ENCODE measurements around the gene ZBTB34.

ZBTB34 gene

DNA sequence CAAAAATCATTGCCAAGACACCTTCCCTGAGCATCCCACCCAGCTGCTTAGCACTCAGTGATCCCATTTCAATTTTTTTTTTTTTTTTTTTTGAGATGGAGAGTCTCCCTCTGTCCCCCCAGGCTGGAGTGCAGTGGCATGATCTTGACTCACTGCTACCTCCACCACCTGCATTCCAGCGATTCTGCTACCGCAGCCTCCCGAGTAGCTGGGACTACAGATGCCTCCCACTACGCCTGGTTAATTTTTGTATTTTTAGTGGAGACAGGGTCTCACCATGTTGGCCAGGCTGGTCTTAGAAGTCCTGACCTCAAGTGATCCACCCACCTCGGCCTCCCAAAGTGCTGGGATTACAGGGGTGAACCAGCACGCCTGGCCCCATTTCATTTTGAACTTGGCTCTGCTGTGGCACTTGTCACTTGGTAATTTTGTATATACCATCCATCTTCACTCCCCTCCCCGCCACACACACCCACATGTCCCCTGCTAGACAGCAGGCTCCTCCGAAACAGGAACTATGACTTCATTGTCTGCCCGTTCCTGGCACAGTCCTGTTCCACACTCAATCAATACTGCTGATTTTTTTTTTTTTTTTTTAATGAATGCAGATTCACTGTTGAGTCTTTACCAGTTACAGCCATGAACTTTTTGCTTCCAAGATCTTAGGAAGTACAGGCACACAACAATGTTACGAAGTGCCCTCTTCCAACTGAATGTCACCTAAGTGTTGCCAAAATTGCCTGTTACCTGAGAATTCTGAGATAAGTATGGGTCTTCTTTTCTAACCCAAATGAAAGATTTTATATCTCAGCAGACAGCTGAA is 17.3 kb upstream of the ZBTB34 start:
- DNase-seq (ENCODE audit: low read depth) = no peak

DNA sequence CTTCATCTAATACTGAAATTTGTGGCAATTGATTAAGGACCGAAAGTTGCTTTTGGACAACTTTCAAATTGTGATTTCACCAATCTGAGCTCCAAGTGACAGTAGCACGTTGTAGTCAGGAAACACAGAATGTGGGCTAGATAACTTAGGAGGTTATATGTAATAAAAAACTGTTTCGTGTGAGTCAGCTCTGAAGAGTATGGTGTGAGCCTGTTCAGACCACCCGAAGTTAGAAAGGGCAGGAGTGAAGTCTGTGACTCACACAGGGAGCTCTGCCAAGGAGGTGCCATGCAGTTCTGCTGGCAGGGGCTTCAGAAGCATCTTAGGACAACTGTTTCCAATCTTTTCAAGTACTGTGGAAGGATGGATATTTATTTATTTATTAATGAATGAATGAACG is 16.4 kb upstream of the ZBTB34 start:
- peak; percentile 84 for DNase-seq (ENCODE audit: low read depth)

DNA sequence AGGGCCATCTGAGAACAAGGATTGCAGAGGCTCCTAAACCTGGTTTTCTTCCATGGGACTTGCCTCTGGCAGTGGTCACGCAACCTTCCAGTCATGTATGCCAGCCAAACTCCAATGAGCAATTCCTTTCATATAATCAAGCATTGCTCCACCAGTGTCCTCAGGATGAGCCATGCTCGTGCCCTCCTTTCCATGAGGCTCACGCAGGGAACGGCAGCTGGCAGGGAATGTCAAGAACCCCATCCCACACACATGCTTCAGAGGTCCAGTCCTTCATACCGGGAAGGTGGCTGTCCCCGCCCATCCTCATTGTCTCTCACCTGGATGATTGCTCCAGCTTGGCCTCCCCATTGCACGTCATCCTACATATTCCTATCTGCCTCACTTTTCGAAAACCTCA is 13.4 kb upstream of the ZBTB34 start:
- no peak for DNase-seq (ENCODE audit: low read depth)

DNA sequence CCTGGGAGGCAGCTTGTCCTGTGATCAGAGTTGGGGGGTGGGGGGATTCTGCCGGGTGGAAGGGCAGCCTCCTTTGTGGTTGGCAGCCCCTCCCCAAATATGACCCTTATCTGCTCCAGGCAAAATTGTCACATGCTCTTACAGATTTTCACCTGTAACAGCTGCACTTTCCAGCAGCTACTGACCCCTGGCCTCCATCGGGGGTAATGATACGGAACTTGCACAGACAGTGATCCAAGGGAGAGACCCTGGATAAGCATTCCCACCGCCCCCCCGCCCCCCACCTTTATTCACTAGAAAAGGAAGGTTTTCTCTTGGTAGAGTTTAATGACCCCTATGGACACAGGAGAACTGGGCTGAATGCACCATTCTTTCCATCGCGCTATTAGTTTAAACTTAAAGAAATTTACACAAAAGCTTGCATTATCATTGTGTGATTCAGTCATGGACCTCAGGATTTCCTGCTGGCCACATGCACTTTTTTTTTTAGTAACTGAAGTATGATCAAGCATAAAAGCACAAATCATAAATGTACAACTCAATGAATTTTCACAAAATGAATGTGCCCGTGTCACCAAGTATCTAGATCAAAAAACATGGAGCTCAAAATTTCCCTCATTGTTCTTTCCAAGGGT is 10.7 kb upstream of the ZBTB34 start:
- DNase-seq (ENCODE audit: low read depth) = no peak

DNA sequence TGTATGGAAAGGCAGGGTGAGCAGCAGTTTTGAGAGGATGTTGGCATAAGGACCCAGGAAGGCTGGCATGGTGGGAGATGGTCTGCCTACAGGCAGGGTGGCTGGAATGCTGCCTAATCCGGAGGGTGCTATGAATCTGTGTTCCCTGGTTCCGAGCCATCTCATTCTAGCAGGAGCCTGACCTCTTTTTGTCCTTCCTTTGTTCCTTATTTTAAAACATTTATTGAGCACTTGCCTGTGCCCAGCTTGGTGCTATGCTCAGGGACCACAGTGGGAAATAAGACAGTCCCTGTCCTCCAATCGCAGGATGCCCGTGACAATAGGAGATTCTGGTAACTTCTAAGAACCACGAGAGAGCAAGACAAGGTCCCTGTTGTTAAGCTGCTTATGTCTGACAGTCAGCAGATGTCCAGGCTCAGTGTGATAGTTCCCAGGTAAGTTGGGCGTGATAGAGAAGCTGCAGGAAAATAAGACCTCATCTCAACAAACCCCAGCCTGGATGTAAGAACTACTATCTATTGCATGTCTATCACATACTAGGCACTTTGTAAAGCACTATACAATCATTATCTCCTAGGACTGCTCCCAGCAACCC is 9.1 kb upstream of the ZBTB34 start:
- DNase-seq (ENCODE audit: low read depth) = no peak

DNA sequence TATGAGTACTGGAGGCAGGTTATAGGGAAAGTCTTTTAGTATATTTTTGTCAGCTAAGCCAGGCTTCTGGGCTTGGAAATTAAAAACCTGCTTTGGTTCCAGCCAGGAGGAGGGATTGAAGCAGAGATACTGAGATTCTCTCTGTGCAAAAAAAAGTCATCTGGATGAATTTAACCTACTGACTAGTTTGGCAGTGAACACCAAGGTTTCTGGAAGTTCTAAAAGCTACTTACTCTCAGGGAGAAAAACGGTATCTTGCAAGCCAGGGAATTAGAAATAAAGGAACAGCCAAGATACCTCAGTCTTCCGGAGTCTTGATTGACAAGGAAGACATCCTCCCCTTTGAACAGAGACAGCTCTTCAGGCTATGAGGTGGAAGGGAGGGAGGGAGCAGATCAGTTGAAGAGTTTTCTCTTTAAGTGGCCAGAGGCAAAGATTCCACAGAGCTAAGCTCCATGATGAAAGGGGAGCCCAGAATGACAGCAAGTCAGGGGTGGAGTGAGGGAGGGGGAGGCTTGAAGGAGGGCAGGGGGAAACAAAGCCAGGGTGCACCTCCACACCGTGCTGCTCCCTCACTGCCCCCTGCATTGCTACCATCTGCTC is 8.3 kb upstream of the ZBTB34 start:
- DNase-seq (ENCODE audit: low read depth) = no peak

DNA sequence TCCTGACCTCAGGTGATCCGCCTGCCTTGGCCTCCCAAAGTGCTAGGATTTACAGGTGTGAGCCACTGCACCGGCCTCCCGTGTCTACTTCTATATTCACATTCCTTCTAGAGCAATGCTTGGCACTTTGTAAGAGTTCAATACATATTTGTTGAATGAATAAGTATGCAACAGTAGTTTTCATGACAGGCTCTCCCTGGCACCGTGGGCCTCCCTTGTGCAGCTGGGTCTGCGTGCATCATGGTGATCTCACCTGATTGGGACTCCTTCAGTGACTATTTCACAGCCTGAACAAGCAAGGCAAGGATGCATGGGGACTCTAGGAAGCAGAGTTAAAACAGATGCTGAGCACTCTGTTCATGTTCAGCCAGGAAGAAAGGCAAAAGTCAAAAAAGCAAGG is 6.8 kb upstream of the ZBTB34 start:
- DNase-seq (ENCODE audit: low read depth) = peak; percentile 46

DNA sequence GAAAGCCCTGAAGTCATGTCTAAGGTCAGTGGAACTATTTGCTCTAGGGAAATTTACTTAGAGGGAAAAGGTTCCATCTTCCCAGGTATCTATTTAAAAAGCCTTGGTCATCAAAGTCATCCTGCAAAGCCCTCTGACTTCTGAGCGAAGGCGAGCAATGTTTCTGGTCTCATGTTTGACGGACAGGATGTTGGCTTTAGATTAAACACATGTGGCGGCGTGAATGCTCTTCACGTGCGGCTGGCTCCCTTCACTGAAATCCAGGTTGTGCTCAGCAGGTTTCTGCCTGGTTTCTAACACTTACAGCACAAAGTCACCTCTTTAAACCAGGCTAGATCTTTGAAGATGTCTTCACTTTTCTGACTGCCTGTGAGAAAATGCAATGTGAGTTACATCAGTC is 5.7 kb upstream of the ZBTB34 start:
- DNase-seq (ENCODE audit: low read depth) = no peak

DNA sequence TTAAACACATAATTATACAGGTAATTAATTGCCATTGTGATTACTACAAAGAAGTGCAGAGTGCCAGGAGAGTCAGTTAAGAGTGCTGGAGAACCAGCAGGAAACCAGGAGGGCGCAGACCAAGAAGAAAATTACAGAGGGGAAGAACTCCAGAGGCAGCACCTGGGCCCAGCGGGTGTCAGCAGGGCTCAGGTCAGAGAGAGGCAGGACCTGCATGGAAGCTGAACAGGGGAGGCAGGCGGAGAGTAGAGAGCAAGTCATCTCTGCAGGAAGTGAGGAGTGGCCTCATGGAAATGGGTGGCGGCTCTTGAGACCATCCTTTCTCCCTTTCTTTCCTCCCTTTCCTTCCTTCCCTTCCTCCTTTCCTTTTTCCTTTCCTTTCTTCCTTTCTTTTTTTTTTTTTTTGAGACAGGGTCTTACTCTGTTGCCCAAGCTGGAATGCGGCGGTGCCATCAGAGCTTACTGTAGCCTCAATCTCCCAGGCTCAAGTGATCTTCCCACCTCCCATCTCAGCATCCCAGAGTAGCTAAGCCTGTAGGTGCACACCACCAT is 4.0 kb upstream of the ZBTB34 start:
- DNase-seq (ENCODE audit: low read depth) = no peak

DNA sequence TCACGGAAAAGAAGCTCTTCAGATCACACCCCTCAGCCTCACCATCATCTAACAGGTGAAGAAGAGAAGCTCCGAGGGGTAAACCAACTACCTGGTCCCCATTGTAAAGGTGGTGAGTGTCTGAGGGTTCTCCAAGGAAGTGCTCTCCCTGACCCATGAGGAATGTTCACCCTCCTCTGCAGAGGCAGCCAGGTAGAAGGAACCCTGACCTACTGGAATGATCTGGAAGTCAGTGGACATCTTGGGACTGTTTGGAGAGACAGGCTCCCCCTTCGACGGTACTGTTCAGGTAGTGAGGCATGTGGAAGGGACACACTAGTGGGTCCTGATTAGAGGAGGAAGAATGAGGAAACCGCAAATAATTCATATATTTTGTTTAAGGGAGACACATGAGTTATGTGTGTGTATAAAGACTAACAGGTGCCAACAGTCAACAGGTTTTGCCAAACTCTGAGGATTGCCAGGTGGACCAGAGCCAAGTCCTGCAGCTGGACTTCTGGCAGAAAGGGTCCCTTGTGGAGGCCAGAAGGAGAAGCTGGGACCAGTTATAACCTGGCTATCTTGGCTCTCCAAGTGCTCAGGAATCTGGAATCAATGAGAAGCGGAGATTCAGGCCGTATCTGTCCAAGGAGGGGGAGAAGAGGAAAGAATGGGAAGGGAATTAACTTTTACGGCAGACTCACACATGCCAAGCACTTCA is 3.0 kb upstream of the ZBTB34 start:
- no peak for DNase-seq (ENCODE audit: low read depth)

DNA sequence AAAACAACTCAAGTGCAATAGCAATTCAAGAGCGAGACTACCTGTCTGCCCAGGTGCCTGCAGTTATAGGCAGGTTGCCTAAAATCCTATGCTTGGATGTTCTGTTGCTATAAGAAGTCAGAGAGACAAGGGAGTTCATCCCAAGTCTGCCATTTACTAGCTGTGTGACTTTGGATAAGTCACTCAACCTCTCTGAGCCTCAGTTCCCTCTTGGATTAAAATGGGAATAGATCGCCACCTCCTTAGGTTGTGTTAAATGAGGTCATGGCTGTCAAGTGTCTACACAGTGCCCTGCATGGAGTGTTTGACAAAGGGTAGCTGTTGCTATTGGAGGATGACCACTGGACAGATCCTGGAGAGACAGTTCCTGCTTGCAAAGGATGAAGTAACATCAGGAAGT is 1.3 kb upstream of the ZBTB34 start:
- no peak for DNase-seq (ENCODE audit: low read depth)

DNA sequence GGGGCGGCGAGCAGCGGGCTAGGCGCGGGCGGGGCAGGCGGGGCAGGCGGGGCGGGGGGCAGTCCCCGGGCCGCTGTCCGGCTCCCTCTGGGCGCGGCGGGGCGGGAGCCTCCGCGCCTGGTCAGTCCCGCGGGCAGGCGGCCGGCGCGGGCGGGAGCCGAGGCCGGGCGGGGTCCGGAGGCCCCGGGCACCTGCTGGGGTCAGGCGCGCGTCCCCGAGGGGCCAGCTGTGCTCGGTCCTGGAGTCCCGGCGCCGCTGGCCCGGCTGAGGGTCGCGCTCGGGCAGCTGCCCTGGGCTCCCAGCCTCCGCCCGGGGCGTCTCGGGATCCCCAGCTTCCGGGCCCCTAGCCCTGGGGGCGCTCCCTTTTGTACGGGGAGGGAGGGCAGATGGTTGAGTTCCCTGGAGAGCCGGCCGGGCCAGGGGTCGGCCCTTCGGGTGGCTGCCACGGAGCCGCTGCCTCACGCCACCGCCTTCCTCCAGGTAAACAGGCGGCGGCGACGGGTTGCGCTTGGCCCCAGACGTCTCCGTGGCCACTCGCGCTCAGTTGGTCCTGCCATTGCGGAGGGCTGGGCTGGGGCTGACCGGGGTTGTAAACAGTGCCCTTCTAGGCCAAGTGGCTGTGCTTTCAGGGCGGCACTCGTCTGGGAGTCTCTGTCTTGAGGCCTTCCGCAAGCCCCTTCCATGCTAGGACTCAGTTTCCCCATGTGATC is 473 bp downstream of the ZBTB34 start:
- peak; percentile 30 for DNase-seq (ENCODE audit: low read depth)

DNA sequence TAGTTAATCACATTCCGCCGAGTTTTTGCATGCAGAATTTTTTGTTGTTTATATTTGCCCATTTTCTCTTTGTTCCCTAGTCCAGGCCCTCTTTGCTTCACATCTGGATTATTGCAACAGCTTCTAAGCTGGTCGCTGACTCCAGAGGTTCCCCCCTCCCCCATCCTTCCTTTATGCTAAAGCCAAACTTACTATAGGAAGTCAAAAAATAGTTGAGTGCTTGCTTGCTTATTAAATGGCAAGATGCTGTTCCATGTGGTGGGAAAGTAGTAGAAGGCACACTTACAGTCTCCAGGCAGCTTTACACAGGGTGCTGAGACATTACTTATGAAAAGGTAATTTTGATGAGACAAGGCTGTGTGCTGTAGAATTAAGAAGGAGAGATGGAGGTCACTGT is 1.3 kb downstream of the ZBTB34 start:
- peak; percentile 37 for DNase-seq (ENCODE audit: low read depth)

DNA sequence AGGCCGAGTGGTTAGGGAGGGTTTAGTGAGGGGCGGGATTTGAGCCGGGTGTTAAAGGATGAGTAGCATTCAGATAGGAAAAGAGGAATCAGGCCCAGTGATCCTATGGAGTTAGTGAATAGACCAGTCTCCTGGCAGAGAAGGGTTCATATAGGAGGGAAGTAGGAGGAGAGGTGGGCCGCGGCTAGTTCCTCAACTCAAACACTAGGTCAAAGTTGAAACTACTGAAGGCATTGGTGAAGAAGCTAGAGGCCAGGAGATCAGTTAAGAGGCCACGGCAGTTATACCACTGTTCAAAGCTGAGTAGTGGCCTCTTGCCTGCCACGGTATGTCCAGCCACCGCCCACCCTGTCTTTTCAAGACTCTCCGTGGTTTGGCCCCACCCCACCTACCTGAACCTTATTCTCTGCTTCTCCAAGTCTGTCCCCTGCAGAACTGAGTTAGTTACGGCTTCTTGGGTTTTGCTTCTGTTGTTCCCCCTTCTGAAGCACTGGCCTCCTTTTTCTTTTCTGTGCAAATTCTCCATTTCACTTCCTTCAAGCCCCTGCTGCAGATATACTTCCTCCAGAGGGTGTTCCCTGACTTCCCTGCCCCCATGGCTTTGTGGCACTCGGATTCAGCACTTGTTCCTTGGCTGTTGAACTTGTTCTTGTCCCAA is 1.8 kb downstream of the ZBTB34 start:
- peak; percentile 12 for DNase-seq (ENCODE audit: low read depth)

DNA sequence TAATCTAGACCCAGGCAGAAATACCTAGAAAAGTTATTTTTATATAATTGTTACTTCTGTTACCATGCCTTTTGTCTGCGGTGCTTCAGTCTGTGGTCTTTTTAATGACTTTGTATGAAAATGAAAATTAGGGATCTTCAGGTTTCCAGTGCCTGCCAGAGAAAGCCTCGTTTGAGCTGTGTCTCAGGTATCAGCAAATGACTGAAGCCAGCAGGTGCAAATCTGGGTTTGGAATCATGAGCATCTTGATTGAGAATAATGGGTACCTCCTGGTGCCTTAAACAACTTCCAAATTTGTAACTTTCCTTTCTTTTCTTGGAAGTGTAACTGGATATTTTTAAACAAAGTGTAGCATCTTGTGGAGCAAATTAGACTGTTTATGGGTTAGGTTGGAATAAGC is 4.3 kb downstream of the ZBTB34 start:
- no peak for DNase-seq (ENCODE audit: low read depth)

DNA sequence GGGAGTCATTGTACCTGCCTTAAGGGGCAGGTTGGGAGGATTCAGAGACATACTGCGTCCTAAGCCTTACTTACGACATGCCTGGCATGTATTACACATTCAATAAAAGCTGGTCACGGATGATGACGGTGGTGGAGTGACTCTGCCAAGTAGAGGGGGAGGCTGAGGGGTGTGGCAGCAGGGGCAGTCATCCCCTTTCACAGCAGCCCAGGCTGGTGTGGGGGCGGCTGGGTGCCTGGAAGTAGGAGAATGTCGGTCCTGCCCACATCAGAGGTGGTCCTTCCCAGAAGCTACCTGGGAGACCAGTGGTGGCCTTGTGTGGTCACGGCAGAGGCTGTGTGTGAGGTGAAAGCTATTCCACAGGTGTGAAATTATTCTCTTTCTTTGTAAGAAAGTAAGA is 8.9 kb downstream of the ZBTB34 start:
- no peak for DNase-seq (ENCODE audit: low read depth)

DNA sequence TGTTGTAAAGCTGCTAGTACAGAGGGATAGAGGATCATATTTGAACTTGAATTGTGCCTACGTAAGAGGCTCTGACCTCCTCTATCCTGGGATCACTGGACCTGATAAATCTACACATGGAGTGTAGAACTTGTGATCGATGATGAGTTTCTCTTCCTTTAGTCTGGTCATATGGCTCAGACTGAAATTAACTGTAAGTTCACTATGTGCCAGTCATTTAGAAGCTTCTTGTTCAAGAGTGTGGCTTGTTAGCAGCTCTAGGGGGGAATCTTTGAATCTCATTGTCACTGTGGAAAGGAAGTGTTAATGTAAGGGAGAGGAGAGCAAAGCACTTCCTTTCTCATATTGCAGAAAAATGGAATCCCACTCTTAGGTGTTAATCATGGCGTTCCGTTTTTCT is 12.1 kb downstream of the ZBTB34 start:
- no peak for DNase-seq (ENCODE audit: low read depth)

DNA sequence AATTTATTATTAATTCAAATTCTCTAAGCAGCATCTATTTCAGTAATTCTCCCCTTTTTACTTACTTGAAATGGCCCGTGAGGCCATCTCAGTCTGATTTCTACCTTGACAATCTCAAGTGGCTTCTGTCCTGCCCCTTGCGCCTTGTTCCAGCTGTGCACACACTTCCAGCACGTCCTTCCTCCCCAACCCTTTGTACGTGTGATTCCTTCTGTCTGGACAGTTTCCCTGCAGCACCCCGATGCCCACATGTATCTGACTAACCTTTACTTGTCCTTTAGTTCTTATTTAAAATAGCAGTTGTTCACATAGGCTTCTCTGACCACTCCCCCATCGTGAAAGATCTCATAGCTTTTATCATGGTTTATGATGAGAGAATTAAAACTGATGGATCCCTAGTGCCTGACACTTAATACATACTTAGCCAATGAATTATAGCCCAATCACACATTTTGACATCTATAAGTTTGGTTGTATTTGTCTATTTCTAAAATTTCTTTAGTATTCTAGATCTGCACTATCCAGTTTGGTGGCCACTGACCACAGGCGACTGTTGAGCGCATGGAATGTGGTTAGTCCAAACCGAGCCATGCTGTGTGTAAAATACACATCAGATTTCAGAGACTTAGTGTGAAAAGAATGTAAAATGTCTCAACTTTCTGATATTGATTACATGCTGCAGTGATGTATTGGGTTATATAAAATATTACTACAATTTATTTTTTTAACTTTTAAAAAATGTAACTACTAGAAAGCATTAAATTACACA is 14.3 kb downstream of the ZBTB34 start:
- peak; percentile 19 for DNase-seq (ENCODE audit: low read depth)

DNA sequence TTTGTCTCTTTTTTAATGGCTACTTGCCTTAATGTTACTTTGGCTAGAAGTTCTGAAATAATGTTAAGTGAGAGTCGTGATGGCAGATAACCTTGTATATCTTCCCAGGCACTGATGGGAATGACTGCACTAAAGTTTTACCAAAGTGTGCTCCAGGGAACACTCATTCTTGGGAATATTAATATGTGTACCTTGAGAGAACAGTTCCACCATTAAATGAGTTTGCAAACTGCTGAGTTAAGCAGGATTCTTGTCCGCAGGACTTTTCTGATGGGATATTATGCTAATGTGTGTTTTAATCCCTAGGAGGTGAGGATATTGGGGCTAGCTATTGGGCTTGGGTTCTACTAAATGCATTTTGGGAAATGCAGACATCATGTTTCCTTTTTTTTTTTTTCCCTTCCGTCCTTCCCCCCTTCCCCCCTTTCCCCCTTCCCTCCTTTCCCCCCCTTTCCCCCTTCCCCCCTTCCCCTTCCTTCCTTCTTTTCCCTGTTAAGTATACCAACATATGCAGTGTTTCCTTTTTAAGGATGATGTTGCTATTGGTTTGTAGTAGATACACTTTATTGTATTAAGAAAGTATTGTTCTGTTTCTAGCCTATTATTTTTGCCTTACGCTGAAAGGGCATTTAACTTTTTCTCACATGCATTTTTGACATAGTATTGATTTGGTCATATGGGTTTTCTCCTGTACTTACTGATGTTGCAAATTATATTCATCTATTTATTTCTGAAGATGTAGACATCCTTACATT is 15.5 kb downstream of the ZBTB34 start:
- no peak for DNase-seq (ENCODE audit: low read depth)

Data from EH (cell line).